GM21423 (cell line): Measurements from ENCODE around the gene SMYD3.
"Not testable (repeated sequence)": the region's sequence is repeated elsewhere in the genome, so short reads cannot be mapped to it uniquely, and the experiment has no call there.

ENCODE experiments used
- ATAC-seq: cut with Tn5 transposase; IDR thresholded peaks from one replicate; pipeline ENCODE4 v1.9.1; 2021; ENCODE audit warnings: mild to moderate bottlenecking, moderate library complexity; ENCODE audit not compliant: unreplicated experiment

Gene SMYD3

GRCh38 chr1:245763873-245764331 is 743.2 kb downstream of the SMYD3 start:
- no peak for ATAC-seq

GRCh38 chr1:245762396-245762910 is 744.6 kb downstream of the SMYD3 start:
- no peak for ATAC-seq

- no peak for ATAC-seq
Observed at GRCh38 chr1:245760301-245760700, 746.8 kb downstream of the SMYD3 start.

GRCh38 chr1:245754463-245754961 is 752.6 kb downstream of the SMYD3 start:
- ATAC-seq = no peak

GRCh38 chr1:245753807-245754206 is 753.3 kb downstream of the SMYD3 start:
- no peak for ATAC-seq

- no peak for ATAC-seq
Observed at GRCh38 chr1:245752561-245752960, 754.5 kb downstream of the SMYD3 start.

GRCh38 chr1:245751726-245752470 is 755.2 kb downstream of the SMYD3 start:
- ATAC-seq = no peak

GRCh38 chr1:245751116-245751515 is 756.0 kb downstream of the SMYD3 start:
- no peak for ATAC-seq

- no peak for ATAC-seq
Observed at GRCh38 chr1:245750261-245750660, 756.8 kb downstream of the SMYD3 start.

GRCh38 chr1:245749053-245749452 is 758.0 kb downstream of the SMYD3 start:
- ATAC-seq = no peak

GRCh38 chr1:245748646-245749045 is 758.4 kb downstream of the SMYD3 start:
- ATAC-seq = no peak

- no peak for ATAC-seq
Observed at GRCh38 chr1:245748240-245748639, 758.8 kb downstream of the SMYD3 start.

GRCh38 chr1:245742896-245743295 is 764.2 kb downstream of the SMYD3 start:
- ATAC-seq = no peak

- not testable (repeated sequence) for ATAC-seq
Observed at GRCh38 chr1:245740336-245740735, 766.7 kb downstream of the SMYD3 start.

GRCh38 chr1:245730801-245731200 is 776.3 kb downstream of the SMYD3 start:
- ATAC-seq = no peak

GRCh38 chr1:245728035-245728434 is 779.0 kb downstream of the SMYD3 start:
- not testable (repeated sequence) for ATAC-seq

- ATAC-seq = no peak
Observed at GRCh38 chr1:245721488-245721887, 785.6 kb downstream of the SMYD3 start.

GRCh38 chr1:245718951-245719350 is 788.1 kb downstream of the SMYD3 start:
- ATAC-seq = no peak

- no peak for ATAC-seq
Observed at GRCh38 chr1:245718123-245718522, 789.0 kb downstream of the SMYD3 start.

GRCh38 chr1:245717611-245718010 is 789.5 kb downstream of the SMYD3 start:
- ATAC-seq = no peak

- no peak for ATAC-seq
Observed at GRCh38 chr1:245716561-245716960, 790.5 kb downstream of the SMYD3 start.

- no peak for ATAC-seq
Observed at GRCh38 chr1:245715970-245716369, 791.1 kb downstream of the SMYD3 start.
